Omental fat pad (tissue), 4 donors: ENCODE data around the gene FTHL17. TPM values are rescaled to one million over a fixed set of nuclear protein-coding genes. Genes with fewer than 3 reads are reported as not detected.

Experiments used
- ATAC-seq: fragments of 150-250 bp; one replicate; pipeline ENCODE4 v1.9.1; 2016; ENCODE audit warnings: mild to moderate bottlenecking, moderate library complexity; ENCODE audit not compliant: low FRiP score
- DNase-seq: peaks from one replicate; pipeline ENCODE4 v3.0.0-alpha.2; 2019; ENCODE audit warnings: low spot score
- total RNA-seq, 4 donors: library from RNA; depleted of rRNA; stranded (reverse); fragments of >200 nt; gene quantifications; one replicate each; pipeline ENCODE4 v1.1.0, GENCODE V29; 2016
- TF ChIP-seq, protein P1 (sequence below), 3 donors: fragments of 450-650 bp; IDR thresholded peaks; one replicate each; pipeline ENCODE4 v1.5.1; 2016 to 2017; ENCODE audit warnings: antibody characterized with exemption in 3 of 3, mild to moderate bottlenecking in 3 of 3, moderate library complexity in 2 of 3

Gene FTHL17
- total RNA-seq, 4 donors from 2014 or later: not detected

DNA sequence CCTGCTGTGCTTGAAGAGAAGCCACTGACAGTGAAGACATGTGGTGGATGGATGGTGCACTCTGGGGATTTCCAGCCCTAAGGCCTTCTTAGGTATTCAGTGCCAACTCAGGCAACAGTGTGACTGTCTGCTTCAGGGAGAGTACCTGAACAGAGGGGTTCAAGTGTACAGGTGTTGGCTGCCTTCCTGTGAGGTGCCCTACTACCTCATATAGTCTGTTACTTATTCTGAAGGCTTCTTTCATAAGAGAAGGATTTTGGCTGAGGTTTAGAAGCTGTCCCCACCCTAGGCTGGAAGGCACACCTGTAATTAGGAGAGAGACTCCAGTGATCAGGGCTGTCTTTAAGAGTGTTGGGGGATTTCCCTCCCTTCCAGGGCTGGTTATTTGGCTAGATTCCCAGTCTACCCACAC, 1.8 kb downstream of the FTHL17 start:
- TF ChIP-seq, protein P1, sequence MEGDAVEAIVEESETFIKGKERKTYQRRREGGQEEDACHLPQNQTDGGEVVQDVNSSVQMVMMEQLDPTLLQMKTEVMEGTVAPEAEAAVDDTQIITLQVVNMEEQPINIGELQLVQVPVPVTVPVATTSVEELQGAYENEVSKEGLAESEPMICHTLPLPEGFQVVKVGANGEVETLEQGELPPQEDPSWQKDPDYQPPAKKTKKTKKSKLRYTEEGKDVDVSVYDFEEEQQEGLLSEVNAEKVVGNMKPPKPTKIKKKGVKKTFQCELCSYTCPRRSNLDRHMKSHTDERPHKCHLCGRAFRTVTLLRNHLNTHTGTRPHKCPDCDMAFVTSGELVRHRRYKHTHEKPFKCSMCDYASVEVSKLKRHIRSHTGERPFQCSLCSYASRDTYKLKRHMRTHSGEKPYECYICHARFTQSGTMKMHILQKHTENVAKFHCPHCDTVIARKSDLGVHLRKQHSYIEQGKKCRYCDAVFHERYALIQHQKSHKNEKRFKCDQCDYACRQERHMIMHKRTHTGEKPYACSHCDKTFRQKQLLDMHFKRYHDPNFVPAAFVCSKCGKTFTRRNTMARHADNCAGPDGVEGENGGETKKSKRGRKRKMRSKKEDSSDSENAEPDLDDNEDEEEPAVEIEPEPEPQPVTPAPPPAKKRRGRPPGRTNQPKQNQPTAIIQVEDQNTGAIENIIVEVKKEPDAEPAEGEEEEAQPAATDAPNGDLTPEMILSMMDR (IDR thresholded peaks at IDR 0.05): no peak
- ATAC-seq (no peak), DNase-seq (no peak)

DNA sequence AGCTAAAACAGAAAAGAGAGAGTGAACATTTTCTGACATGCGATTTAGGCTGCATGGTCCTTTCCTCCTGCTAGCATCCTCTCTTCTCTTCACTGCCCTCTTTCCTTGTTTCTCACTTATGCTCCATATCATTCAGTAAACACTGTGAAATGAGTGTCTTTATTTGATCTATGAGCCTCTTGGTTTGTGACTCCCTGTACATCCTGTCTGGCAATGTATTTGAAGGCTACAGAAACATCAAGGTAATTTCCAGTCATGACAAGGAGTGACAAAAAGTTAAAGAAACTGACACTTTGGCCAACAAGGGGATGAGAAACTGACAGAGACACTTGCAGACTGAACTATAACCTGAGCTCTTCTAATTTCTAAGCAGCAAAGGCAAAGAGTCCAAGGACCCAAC, 8.7 kb downstream of the FTHL17 start:
- DNase-seq: no peak
- ATAC-seq: no peak
- TF ChIP-seq, protein P1 (IDR thresholded peaks at IDR 0.05): no peak

DNA sequence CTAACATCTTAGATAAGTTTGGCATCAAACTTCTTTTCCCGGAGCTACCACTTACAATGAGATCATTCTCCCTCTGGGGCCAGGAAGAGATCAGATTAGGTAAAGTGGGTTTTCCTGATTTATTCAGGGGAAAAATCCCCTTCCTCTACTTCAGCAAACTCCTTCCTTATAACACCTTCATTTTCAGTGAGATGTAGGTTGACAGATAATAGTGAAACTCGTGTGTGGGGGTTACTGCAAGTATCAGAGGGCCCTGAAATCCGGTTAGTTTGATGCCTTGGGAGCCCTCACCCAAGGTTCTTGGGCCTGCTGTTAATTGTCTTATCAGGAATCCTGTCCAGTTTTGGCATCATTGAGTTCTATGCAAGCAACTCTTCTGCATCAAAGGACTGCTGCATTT, 10.8 kb downstream of the FTHL17 start:
- ATAC-seq: no peak
- TF ChIP-seq, protein P1 (IDR thresholded peaks at IDR 0.05): no peak
- no peak for DNase-seq

DNA sequence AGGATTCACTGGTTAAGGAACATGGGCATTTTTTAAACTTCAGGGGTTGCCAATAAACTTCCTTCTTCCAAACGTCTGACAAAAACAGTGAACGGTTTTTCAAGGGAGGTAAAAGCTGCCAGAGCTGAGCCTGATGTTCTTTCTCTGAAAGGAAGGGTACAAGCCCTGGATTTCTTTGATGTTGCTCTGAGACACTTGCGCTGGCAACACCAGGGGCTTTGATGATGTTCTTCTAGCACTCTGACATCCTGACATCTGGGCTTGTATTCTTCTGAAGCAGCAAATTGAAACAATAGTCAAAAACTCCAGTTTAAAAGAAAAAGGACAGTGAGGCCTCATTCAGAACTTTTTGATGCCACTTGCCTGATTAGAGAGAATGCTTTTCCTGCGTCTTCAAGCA, 11.8 kb downstream of the FTHL17 start:
- ATAC-seq (no peak), DNase-seq (no peak)
- TF ChIP-seq, protein P1 (IDR thresholded peaks at IDR 0.05): no peak

DNA sequence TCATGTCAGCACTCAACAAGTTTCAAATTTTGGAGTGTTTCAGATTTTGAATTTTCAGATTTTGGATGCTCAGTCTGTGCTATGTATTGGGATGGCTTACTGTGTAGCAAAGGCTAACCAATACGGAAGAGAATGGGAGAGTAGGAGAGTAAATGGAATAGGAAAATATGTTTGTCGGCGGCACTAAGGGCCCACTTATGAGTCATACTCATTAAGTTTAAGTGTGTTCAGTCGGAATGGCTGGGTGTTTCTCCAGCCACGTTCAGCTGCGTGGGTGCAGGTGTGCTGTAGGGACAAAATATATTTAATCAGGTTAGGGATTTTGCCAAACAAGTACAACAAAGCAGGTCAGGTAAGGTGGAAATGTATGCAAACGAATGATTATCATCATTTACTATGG, 13.6 kb downstream of the FTHL17 start:
- TF ChIP-seq, protein P1 (IDR thresholded peaks at IDR 0.05): no peak
- no peak for DNase-seq
- no peak for ATAC-seq

DNA sequence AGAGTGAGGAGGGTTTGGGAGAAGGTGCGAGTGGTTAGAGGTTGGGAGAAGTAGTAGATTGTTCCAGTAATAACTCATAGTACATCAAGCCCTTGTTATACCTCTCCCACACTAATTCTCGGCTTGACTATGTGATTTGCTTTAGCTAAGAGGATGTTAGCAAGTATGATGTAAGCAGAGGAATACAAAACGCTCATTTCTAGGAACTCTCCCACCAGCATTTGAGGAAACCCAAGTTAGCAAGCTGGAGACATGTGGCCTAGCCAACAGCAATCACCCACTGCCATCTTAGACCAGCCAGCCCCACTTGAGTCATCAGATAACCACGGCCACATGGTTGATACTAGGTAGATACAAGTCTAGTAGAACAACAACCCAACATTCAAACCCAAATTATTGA, 14.2 kb downstream of the FTHL17 start:
- no peak for DNase-seq
- no peak for ATAC-seq
- TF ChIP-seq, protein P1 (IDR thresholded peaks at IDR 0.05): no peak

DNA sequence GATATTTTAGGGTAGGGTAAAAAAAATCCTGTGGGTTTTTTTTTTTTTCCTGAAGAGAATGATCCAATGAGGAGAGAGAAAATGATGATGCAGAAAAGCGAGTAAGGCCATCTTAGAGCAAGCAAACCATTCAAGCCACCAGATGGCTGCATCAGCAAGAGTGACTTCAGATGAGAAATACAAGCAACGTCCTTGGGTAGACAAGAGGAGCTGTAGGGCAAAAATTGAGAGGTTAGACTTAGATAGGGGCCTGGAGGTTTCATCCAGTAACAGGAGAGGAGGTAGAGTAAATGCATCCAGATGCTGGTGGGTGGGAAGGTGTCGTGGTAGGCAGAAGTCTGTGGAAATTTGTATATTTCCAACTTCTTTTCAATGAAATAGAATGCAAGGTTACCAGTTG, 14.6 kb downstream of the FTHL17 start:
- ATAC-seq (no peak), DNase-seq (no peak)
- TF ChIP-seq, protein P1 (IDR thresholded peaks at IDR 0.05): no peak
